A549 (cell line): ENCODE data around the gene ITGB3. TPM values are rescaled to one million over a fixed set of nuclear protein-coding genes. Genes with fewer than 3 reads are reported as not detected.

Experiments used
- ATOH8 ChIP-seq: fragments of 250-450 bp; sonication (Bioruptor Pico); IDR thresholded peaks from 2 replicates; pipeline ENCODE4 v1.5.0; 2020; ENCODE audit warnings: low read depth, mild to moderate bottlenecking, moderate library complexity
- CBX2 ChIP-seq: fragments of 200-600 bp; sonication (generic); IDR thresholded peaks from 2 replicates; pipeline ENCODE4 v1.6.1; 2016; ENCODE audit warnings: low read depth, mild to moderate bottlenecking, borderline replicate concordance
- CBX8 ChIP-seq: fragments of 200-600 bp; sonication (generic); IDR thresholded peaks from 2 replicates; pipeline ENCODE4 v1.6.1; 2016
- CEBPB ChIP-seq, 2 experiments: fragments of >200 bp in 1 of 2; sonication (Bioruptor Twin) in 1 of 2; formaldehyde crosslinking in 1 of 2; IDR thresholded peaks; 2 replicates each; pipeline ENCODE4 v1.6.1; 2012 to 2016
- CHD2 ChIP-seq: fragments of 150-350 bp; IDR thresholded peaks from 2 replicates; pipeline ENCODE4 v1.6.1; 2014; ENCODE audit warnings: low read length; ENCODE audit not compliant: partially characterized antibody
- CHD4 ChIP-seq: fragments of 200-600 bp; sonication (generic); IDR thresholded peaks from 2 replicates; pipeline ENCODE4 v1.6.1; 2016; ENCODE audit warnings: antibody characterized with exemption, mild to moderate bottlenecking, borderline replicate concordance
- EHMT2 ChIP-seq: fragments of 200-600 bp; sonication (generic); IDR thresholded peaks from 2 replicates; pipeline ENCODE4 v1.6.1; 2016; ENCODE audit warnings: antibody characterized with exemption, low read depth, mild to moderate bottlenecking, moderate library complexity
- ELK1 ChIP-seq: fragments of 150-350 bp; IDR thresholded peaks from 2 replicates; pipeline ENCODE4 v1.6.1; 2014; ENCODE audit warnings: low read depth, mild to moderate bottlenecking, low read length
- EP300 ChIP-seq, 2 experiments: fragments of >200 bp; sonication (Bioruptor Twin); formaldehyde crosslinking; IDR thresholded peaks; 2 replicates in 1 of 2; 3 replicates in 1 of 2; pipeline ENCODE4 v1.6.1; 2016 to 2017
- FOSB ChIP-seq: fragments of 250-450 bp; sonication (Bioruptor Pico); IDR thresholded peaks from 2 replicates; pipeline ENCODE4 v1.5.0; 2020; ENCODE audit warnings: mild to moderate bottlenecking, moderate library complexity
- FOXS1 ChIP-seq: fragments of 250-450 bp; sonication (Bioruptor Pico); IDR thresholded peaks from 2 replicates; pipeline ENCODE4 v1.5.0; 2020; ENCODE audit warnings: mild to moderate bottlenecking, moderate library complexity
- HDAC2 ChIP-seq: fragments of 200-600 bp; sonication (generic); IDR thresholded peaks from 2 replicates; pipeline ENCODE4 v1.6.1; 2016
- HES2 ChIP-seq: fragments of >200 bp; sonication (Bioruptor Twin); formaldehyde crosslinking; IDR thresholded peaks from 2 replicates; pipeline ENCODE4 v1.6.1; 2016
- HEYL ChIP-seq: fragments of 250-450 bp; sonication (Bioruptor Pico); IDR thresholded peaks from 2 replicates; pipeline ENCODE4 v1.8.0; 2021; ENCODE audit warnings: mild to moderate bottlenecking, moderate library complexity
- HMGXB4 ChIP-seq: fragments of 250-450 bp; sonication (Bioruptor Pico); IDR thresholded peaks from 2 replicates; pipeline ENCODE4 v1.5.0; 2021; ENCODE audit warnings: mild to moderate bottlenecking, moderate library complexity, borderline replicate concordance
- HOXB13 ChIP-seq: fragments of 250-450 bp; sonication (Bioruptor Pico); IDR thresholded peaks from 2 replicates; pipeline ENCODE4 v1.5.0; 2020; ENCODE audit warnings: low read depth, mild to moderate bottlenecking, moderate library complexity
- HOXB5 ChIP-seq: fragments of 250-450 bp; sonication (Bioruptor Pico); IDR thresholded peaks from 2 replicates; pipeline ENCODE4 v1.5.0; 2020; ENCODE audit warnings: mild to moderate bottlenecking, moderate library complexity
- MAX ChIP-seq: IDR thresholded peaks from 2 replicates; pipeline ENCODE4 v1.6.1; 2012
- MYC ChIP-seq: IDR thresholded peaks from 2 replicates; pipeline ENCODE4 v1.6.1; 2012; ENCODE audit warnings: mild to moderate bottlenecking, inconsistent platforms, low read length, improper control_type of control experiment, borderline replicate concordance
- NFE2L2 ChIP-seq: fragments of 150-350 bp; conservative IDR thresholded peaks from 2 replicates; pipeline ENCODE4 v1.6.1; 2014; ENCODE audit warnings: low read length
- NPAS2 ChIP-seq: fragments of 250-450 bp; sonication (Bioruptor Pico); IDR thresholded peaks from 2 replicates; pipeline ENCODE4 v1.8.0; 2022; ENCODE audit warnings: mild to moderate bottlenecking, moderate library complexity, borderline replicate concordance
- PBX3 ChIP-seq: IDR thresholded peaks from 2 replicates; pipeline ENCODE4 v1.6.1; 2012
- PHF8 ChIP-seq: fragments of 200-600 bp; sonication (generic); IDR thresholded peaks from 2 replicates; pipeline ENCODE4 v1.6.1; 2016; ENCODE audit warnings: low read depth, mild to moderate bottlenecking, antibody characterized with exemption, moderate library complexity, borderline replicate concordance
- POLR2AphosphoS2 ChIP-seq: conservative IDR thresholded peaks from 2 replicates; pipeline ENCODE4 v1.6.1; 2012; ENCODE audit warnings: low read length, improper control_type of control experiment, inconsistent platforms
- RARB ChIP-seq: fragments of 250-450 bp; sonication (Bioruptor Pico); IDR thresholded peaks from 2 replicates; pipeline ENCODE4 v1.8.0; 2021; ENCODE audit warnings: mild to moderate bottlenecking, moderate library complexity
- RCOR1 ChIP-seq: fragments of 150-350 bp; IDR thresholded peaks from 2 replicates; pipeline ENCODE4 v1.6.1; 2014; ENCODE audit warnings: antibody characterized with exemption, low read length, low read depth
- REST ChIP-seq: fragments of 200-600 bp; sonication (generic); IDR thresholded peaks from 2 replicates; pipeline ENCODE4 v1.6.1; 2016; ENCODE audit warnings: antibody characterized with exemption, mild to moderate bottlenecking, moderate library complexity
- RNF2 ChIP-seq: fragments of 200-600 bp; sonication (generic); IDR thresholded peaks from 2 replicates; pipeline ENCODE4 v1.6.1; 2016; ENCODE audit warnings: low read depth, mild to moderate bottlenecking, antibody characterized with exemption, moderate library complexity, borderline replicate concordance
- SMC3 ChIP-seq: fragments of >200 bp; sonication (Bioruptor Twin); formaldehyde crosslinking; IDR thresholded peaks from 3 replicates; pipeline ENCODE4 v1.6.1; 2018; ENCODE audit warnings: inconsistent platforms
- USF2 ChIP-seq: fragments of 450-650 bp; IDR thresholded peaks from 2 replicates; pipeline ENCODE4 v1.6.1; 2014; ENCODE audit warnings: antibody characterized with exemption
- ZNF302 ChIP-seq: fragments of 250-450 bp; sonication (Bioruptor Pico); IDR thresholded peaks from 2 replicates; pipeline ENCODE4 v1.9.0; 2021; ENCODE audit warnings: inconsistent platforms, mild to moderate bottlenecking, moderate library complexity
- ZSCAN20 ChIP-seq: fragments of 250-450 bp; sonication (Bioruptor Pico); IDR thresholded peaks from 2 replicates; pipeline ENCODE4 v1.8.0; 2022; ENCODE audit warnings: mild to moderate bottlenecking, moderate library complexity
- polyA plus RNA-seq, 4 experiments: library from polyadenylated mRNA; depleted of rRNA in 3 of 4; stranded (reverse); fragments of >200 nt; fragmentation: RNase III in 1 of 4; extraction: RNeasy Plus Mini Kit Qiagen cat#74134 plus additional on column Dnase treatment in 1 of 4; gene quantifications; 2 replicates in 3 of 4; 3 replicates in 1 of 4; pipeline ENCODE4 v1.2.3, GENCODE V29; 2011 to 2017

The ITGB3 gene
- polyA plus RNA-seq, 2 of the 4 experiments (the other 2 are of a cell fraction): 0.34 to 5.0 TPM

- TF ChIP-seq ATOH8 (CRISPR knock-in tag) (no peak), ZSCAN20 (CRISPR knock-in tag) (no peak), RNF2 (peak; percentile 42; the same call in 1 of the 2 replicates), RCOR1 (no peak), EP300 (IDR thresholded peaks at IDR 0.05) (no peak), CBX8 (no peak), HOXB13 (CRISPR knock-in tag) (no peak), MAX (peak; percentile 96), REST (peak; percentile 31; the same call in 1 of the 2 replicates), CHD2 (no peak), SMC3 (no peak), HES2 (no peak), HDAC2 (no peak), MYC (peak; percentile 89), HEYL (CRISPR knock-in tag) (no peak), FOSB (CRISPR knock-in tag) (no peak), NFE2L2 (no peak), FOXS1 (CRISPR knock-in tag) (no peak), CHD4 (no peak), ELK1 (no peak), NPAS2 (no peak), USF2 (peak; percentile 78), ZNF302 (CRISPR knock-in tag) (no peak), POLR2AphosphoS2 (no peak), HOXB5 (peak; percentile 53; the same call in 1 of the 2 replicates), RARB (CRISPR knock-in tag) (no peak), PBX3 (peak; percentile 45; the same call in 1 of the 2 replicates), PHF8 (peak; percentile 79), CEBPB (IDR thresholded peaks at IDR 0.05) (no peak), HMGXB4 (CRISPR knock-in tag) (no peak), EHMT2 (no peak), CBX2 (no peak)
Observed at GRCh38 chr17:47323382-47324223, 70.0 kb downstream of the ITGB3 start, which contains the start of gene EFCAB13 (continued).
